Measurements from ENCODE around the gene HELZ2. TPM values are rescaled to one million over a fixed set of nuclear protein-coding genes. Genes with fewer than 3 reads are reported as not detected.

Gene HELZ2
- total RNA-seq, 4 donors from 2014 or later: 26.9 to 35.4 (median 28.6) TPM

DNA sequence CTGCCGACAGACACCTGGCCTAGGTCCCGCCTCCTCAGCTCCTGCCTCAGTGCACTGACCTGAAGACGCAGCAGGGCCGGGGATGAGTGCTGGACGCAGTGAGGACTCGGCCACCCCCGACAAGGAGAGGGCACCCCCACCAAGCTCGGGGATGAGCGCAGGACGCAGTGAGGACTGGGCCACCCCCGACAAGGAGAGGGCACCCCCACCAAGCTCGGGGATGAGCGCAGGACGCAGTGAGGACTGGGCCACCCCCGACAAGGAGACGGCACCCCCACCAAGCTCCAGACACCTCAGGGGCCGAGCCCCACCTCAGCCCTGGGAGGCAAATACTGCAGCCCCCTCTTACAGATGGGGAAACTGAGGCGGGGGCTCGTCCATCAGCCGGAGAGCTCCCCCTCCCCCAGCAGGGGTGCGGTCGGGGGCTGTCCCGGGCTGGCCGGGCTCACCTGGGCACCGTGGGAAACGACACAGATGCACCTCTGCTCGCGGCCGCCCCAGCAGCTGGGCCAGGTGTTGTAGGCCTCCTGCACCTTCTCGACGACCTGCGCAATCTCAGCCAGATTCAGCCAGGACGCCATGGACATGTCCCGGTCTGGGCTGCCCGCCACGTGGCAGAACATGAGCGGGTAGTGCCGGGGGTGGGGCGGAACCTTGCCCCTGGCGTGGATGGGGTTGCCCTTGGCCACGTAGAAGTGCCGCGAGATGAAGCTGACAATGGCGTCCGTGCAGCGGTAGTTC lies 7.5 kb downstream of the HELZ2 start:
- no peak for DNase-seq (ENCODE audit: low spot score in 2 of 2)
- 88 to 90% methylated on average over 31 to 46 of the region's 46 CpGs for WGBS, 2 donors
- H3K4me3 ChIP-seq (ENCODE audit: low read depth, poor library complexity, severe bottlenecking): no peak overlapping the region
- intact Hi-C loops (cut with DNase I; ENCODE audit: low total_unique reads): no loop called here
- TF ChIP-seq, protein P1, sequence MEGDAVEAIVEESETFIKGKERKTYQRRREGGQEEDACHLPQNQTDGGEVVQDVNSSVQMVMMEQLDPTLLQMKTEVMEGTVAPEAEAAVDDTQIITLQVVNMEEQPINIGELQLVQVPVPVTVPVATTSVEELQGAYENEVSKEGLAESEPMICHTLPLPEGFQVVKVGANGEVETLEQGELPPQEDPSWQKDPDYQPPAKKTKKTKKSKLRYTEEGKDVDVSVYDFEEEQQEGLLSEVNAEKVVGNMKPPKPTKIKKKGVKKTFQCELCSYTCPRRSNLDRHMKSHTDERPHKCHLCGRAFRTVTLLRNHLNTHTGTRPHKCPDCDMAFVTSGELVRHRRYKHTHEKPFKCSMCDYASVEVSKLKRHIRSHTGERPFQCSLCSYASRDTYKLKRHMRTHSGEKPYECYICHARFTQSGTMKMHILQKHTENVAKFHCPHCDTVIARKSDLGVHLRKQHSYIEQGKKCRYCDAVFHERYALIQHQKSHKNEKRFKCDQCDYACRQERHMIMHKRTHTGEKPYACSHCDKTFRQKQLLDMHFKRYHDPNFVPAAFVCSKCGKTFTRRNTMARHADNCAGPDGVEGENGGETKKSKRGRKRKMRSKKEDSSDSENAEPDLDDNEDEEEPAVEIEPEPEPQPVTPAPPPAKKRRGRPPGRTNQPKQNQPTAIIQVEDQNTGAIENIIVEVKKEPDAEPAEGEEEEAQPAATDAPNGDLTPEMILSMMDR (IDR thresholded peaks at IDR 0.05): no peak
- no peak for TF ChIP-seq POLR2A (IDR thresholded peaks at IDR 0.05)

DNA sequence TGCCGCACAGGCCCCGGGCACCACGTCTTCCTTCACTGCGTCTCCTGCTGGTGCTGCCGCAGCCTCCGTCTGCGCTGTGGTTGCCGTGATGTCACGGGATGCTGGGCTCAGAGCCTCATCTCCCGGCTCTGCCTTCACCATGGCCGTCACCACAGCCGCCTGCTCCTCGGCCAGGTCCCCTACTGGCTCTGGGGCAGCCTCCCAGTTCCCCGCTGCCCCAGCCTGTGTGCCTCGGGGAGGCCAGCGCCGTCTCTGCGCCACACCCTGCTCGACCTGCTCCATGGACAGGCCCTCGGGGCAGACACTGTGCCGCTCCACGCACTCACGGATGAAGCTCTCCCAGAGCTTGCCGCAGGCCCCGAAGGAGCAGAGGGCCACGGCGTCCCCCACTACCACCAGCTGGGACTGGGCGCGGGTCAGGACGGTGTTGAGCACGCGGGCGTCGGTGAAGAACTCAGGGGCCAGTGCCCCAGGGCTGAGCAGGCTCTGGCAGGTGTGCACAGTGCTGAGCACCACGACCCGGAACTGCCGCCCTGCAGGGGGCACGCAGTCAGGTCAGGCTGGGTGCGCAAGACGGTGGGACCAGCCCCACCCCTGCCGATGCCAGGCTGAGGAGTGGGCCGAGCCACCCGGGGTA lies 8.2 kb downstream of the HELZ2 start:
- DNase-seq (ENCODE audit: low spot score in 2 of 2): no peak
- intact Hi-C loops (cut with DNase I; ENCODE audit: low total_unique reads): no loop called here
- 88 to 91% methylated on average over 37 to 42 of the region's 43 CpGs for WGBS, 2 donors
- no peak for TF ChIP-seq POLR2A (IDR thresholded peaks at IDR 0.05)
- TF ChIP-seq, protein P1 (IDR thresholded peaks at IDR 0.05): no peak
- H3K4me3 ChIP-seq (ENCODE audit: low read depth, poor library complexity, severe bottlenecking): no peak overlapping the region

DNA sequence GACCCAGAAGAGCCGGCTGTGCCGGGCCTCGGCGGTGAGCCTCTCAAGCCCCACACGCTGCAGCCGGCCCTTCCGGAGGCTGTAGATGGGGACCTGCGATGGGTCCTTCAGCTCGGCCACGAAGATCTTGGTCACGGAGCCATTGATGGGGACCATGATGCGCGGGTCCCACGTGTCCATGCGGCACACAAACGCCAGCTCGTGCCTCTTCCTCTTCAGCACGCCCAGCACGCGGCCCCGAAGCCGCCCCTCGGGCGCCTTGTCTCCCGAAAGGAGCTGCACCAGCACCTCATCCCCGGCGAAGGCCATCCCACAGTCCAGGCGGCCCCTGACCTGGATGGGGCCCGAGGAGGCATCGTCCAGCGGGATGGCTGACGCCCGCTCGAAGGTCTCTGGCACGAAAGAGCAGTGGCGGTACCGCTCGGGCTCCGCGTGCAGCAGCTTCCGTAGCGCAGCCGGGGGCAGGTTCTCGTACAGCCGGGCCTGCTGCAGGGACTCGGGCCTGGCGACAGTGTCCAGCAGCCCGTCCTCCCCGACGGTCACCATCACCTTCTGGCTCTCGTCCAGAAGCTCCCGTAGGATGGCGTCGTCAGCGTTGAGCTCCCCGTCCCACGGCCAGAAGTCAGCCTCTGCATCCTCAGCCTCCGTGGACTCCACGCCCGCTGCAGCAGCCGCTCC lies 8.9 kb downstream of the HELZ2 start:
- no peak for TF ChIP-seq POLR2A (IDR thresholded peaks at IDR 0.05)
- TF ChIP-seq, protein P1 (IDR thresholded peaks at IDR 0.05): no peak
- 93 to 95% methylated on average over 45 to 53 of the region's 61 CpGs for WGBS, 2 donors
- no peak overlapping the region for H3K4me3 ChIP-seq (ENCODE audit: low read depth, poor library complexity, severe bottlenecking)
- intact Hi-C loops (cut with DNase I; ENCODE audit: low total_unique reads): no loop called here
- no peak for DNase-seq (ENCODE audit: low spot score in 2 of 2)

DNA sequence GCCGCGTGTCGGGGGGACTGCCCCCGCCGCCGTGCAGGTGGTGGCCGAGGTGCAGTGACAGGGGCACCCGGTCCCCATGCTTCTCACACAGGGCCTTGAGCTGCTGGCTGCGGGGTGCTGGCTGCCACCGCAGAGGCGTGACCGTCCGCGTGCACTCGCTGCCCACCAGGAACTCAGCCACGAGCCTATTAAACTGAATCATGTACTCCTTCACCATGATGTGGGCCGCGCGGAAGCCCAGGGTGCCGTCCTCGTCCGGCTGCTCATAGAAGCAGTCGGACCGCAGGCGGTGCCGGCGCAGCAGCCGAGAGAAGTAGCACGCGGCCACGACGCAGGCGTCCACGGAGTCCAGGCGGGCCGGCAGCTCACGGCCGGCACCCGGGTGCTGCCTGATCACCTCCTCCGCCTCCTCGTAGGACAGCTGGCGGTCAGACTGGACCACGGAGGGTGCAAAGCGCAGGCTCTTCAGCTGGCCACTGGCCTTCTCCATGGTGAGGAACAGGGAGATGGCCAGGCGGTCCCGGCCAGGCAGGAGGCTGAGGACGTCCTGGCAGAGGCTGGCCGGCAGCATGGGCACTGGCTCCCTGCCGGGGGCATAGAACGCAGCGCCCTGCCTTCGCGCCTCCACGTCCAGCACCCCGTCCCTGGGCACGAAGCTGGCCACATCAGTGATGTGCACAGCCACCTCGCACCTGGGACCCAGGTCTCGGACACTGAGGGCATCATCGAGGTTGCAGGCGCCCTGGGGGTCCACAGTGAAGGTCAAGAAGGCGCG lies 9.8 kb downstream of the HELZ2 start:
- H3K4me3 ChIP-seq (ENCODE audit: low read depth, poor library complexity, severe bottlenecking): no peak overlapping the region
- no peak for DNase-seq (ENCODE audit: low spot score in 2 of 2)
- WGBS, 2 donors: 90 to 98% methylated on average over 30 to 55 of the region's 62 CpGs
- no peak for TF ChIP-seq POLR2A (IDR thresholded peaks at IDR 0.05)
- TF ChIP-seq, protein P1 (IDR thresholded peaks at IDR 0.05): no peak
- intact Hi-C loops (cut with DNase I; ENCODE audit: low total_unique reads): no loop called here

DNA sequence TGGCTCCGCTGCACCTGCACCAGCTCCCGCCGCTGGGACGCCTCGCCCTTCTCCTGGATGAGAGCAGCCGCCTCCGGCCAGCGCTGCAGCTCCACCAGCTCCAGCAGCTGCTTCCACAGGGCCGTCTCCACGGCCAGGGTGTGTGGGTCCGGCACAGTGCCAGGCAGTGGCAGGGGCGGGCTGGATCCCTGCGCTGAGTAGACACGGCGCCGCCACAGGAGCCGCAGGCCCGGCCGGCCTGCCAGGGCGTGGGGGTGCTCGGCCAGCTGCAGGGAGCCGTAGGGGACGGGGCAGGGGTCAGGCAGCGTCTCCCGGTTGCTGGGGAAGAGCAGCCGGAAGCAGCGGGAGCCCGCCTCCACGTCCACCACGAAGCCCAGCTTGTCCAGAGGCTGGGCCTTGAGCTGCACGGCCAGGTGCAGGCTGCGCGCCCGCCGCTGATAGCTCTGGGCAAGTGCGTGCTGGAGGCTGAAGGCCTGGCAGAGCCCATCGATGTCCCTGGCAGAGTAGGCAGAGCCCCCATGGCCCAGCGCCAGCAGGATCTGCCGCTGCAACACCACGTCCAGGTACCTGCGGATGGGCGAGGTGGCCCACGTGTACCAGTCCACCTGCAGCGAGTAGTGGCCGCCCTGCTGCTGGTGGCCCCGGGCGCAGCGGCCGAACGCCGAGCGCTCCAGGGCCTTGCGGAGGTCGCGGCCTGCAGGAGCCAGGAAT lies 10.7 kb downstream of the HELZ2 start:
- TF ChIP-seq POLR2A (IDR thresholded peaks at IDR 0.05): no peak
- TF ChIP-seq, protein P1 (IDR thresholded peaks at IDR 0.05): no peak
- DNase-seq (ENCODE audit: low spot score in 2 of 2): no peak
- no peak overlapping the region for H3K4me3 ChIP-seq (ENCODE audit: low read depth, poor library complexity, severe bottlenecking)
- intact Hi-C loops (cut with DNase I; ENCODE audit: low total_unique reads): no loop called here
- WGBS, 2 donors: 90 to 93% methylated on average over 25 to 29 of the region's 55 CpGs
